NCI-H1105 (cell line): ENCODE data around the gene FAIM.
"Not testable (repeated sequence)": the region's sequence is repeated elsewhere in the genome, so short reads cannot be mapped to it uniquely, and the experiment has no call there.

Experiments used
- DNase-seq: peaks from one replicate; lab custom pipeline; 2025; lab: John Stamatoyannopoulos, UW

Gene FAIM

GRCh38 chr3:138608322-138609135, at the start of gene FAIM:
FAIM (plus strand) TSS chr3:138608771; CDS start chr3:138619727, 10,956 bp downstream.
- peak; percentile 89 for DNase-seq

- DNase-seq, result no peak
These were observed 49.4 kb upstream of the FAIM start for GRCh38 chr3:138559134-138559533.

GRCh38 chr3:138560501-138560900, 48.1 kb upstream of the FAIM start:
- DNase-seq, result no peak

- DNase-seq, result not testable (repeated sequence)
These were observed 45.7 kb upstream of the FAIM start for GRCh38 chr3:138562902-138563301.

- DNase-seq, result not testable (repeated sequence)
These were observed 42.3 kb upstream of the FAIM start for GRCh38 chr3:138566293-138566692.

GRCh38 chr3:138567403-138567802, 41.2 kb upstream of the FAIM start:
- DNase-seq, result no peak

- no peak for DNase-seq
These were observed 39.5 kb upstream of the FAIM start for GRCh38 chr3:138569090-138569489.

GRCh38 chr3:138569624-138570023, 38.9 kb upstream of the FAIM start:
- DNase-seq, result not testable (repeated sequence)

- no peak for DNase-seq
These were observed 35.4 kb upstream of the FAIM start for GRCh38 chr3:138573138-138573537.

- DNase-seq, result no peak
These were observed 30.4 kb upstream of the FAIM start for GRCh38 chr3:138578141-138578540.

GRCh38 chr3:138578961-138579574, 29.5 kb upstream of the FAIM start:
- DNase-seq, result no peak

GRCh38 chr3:138587374-138587773, 21.2 kb upstream of the FAIM start:
- DNase-seq, result no peak

GRCh38 chr3:138588445-138588844, 20.1 kb upstream of the FAIM start:
- no peak for DNase-seq

GRCh38 chr3:138591392-138591791, 17.2 kb upstream of the FAIM start:
- no peak for DNase-seq

- no peak for DNase-seq
These were observed 15.0 kb upstream of the FAIM start for GRCh38 chr3:138593488-138594149.

GRCh38 chr3:138594150-138594934, 14.2 kb upstream of the FAIM start, which contains the start of gene CEP70:
CEP70 (minus strand) TSS chr3:138594260; CDS start chr3:138572927, 21,333 bp downstream.
- no peak for DNase-seq

GRCh38 chr3:138594935-138595610, 13.5 kb upstream of the FAIM start:
- DNase-seq, result no peak

GRCh38 chr3:138597186-138597976, 11.2 kb upstream of the FAIM start:
- not testable (repeated sequence) for DNase-seq

- DNase-seq, result no peak
These were observed 10.0 kb upstream of the FAIM start for GRCh38 chr3:138598534-138598933.

- no peak for DNase-seq
These were observed 8.3 kb upstream of the FAIM start for GRCh38 chr3:138600100-138600745.
